MM.1S (cell line): ENCODE data around the gene CALR3.

ENCODE experiments used
- DNase-seq: peaks from one replicate; pipeline ENCODE4 v3.0.0-alpha.2; 2015
- H2AFZ ChIP-seq: fragments of 300-600 bp; sonication (generic); 2 replicates; pipeline ENCODE4 v1.6.0; 2016; ENCODE audit warnings: antibody characterized with exemption, low read length
- H3F3A ChIP-seq: fragments of 300-600 bp; sonication (generic); 2 replicates; pipeline ENCODE4 v1.6.1; 2016; ENCODE audit warnings: mild to moderate bottlenecking, antibody characterized with exemption, low read length, moderate library complexity, mixed read lengths; ENCODE audit not compliant: insufficient read depth
- H3K27ac ChIP-seq: fragments of 300-600 bp; sonication (generic); 2 replicates; pipeline ENCODE4 v1.5.1; 2016; ENCODE audit warnings: mild to moderate bottlenecking, low read length
- H3K27me3 ChIP-seq: fragments of 300-600 bp; sonication (generic); replicated peaks from 2 replicates; pipeline ENCODE4 v1.6.0; 2016; ENCODE audit warnings: low read length; ENCODE audit not compliant: insufficient read depth
- H3K36me3 ChIP-seq: fragments of 300-600 bp; sonication (generic); replicated peaks from 2 replicates; pipeline ENCODE4 v1.6.1; 2016; ENCODE audit warnings: mild to moderate bottlenecking, low read length, mixed read lengths; ENCODE audit not compliant: insufficient read depth
- H3K4me1 ChIP-seq: fragments of 300-600 bp; sonication (generic); 2 replicates; pipeline ENCODE4 v1.6.1; 2016; ENCODE audit warnings: low read length, mixed read lengths
- H3K4me2 ChIP-seq: fragments of 300-600 bp; sonication (generic); 2 replicates; pipeline ENCODE4 v1.6.0; 2016; ENCODE audit warnings: low read depth, low read length
- H3K4me3 ChIP-seq: fragments of 300-600 bp; sonication (generic); 2 replicates; pipeline ENCODE4 v1.5.1; 2016; ENCODE audit warnings: low read length, mixed read lengths
- H3K79me2 ChIP-seq: fragments of 300-600 bp; sonication (generic); 2 replicates; pipeline ENCODE4 v1.6.1; 2016; ENCODE audit warnings: mixed run types, low read length, mixed read lengths
- H3K9ac ChIP-seq: fragments of 300-600 bp; sonication (generic); 2 replicates; pipeline ENCODE4 v1.6.1; 2016; ENCODE audit warnings: low read length, mixed read lengths
- H3K9me2 ChIP-seq: fragments of 300-600 bp; sonication (generic); replicated peaks from 2 replicates; pipeline ENCODE4 v1.6.1; 2016; ENCODE audit warnings: mild to moderate bottlenecking, low read length, mixed read lengths; ENCODE audit not compliant: insufficient read depth
- H3K9me3 ChIP-seq: fragments of 300-600 bp; sonication (generic); replicated peaks from 2 replicates; pipeline ENCODE4 v1.6.1; 2016; ENCODE audit warnings: mild to moderate bottlenecking, low read length, mixed read lengths; ENCODE audit not compliant: insufficient read depth
- H4K20me1 ChIP-seq: fragments of 300-600 bp; sonication (generic); 2 replicates; pipeline ENCODE4 v1.6.1; 2016; ENCODE audit warnings: mild to moderate bottlenecking, low read length, moderate library complexity, mixed read lengths; ENCODE audit not compliant: insufficient read depth
- CTCF ChIP-seq: fragments of 300-600 bp; sonication (generic); IDR thresholded peaks from 2 replicates; pipeline ENCODE4 v1.5.1; 2016; ENCODE audit warnings: antibody characterized with exemption, low read length, mixed read lengths
- EZH2 ChIP-seq: fragments of 300-600 bp; sonication (generic); optimal IDR thresholded peaks from 2 replicates; pipeline ENCODE3; 2017; ENCODE audit warnings: low read depth, mild to moderate bottlenecking, antibody characterized with exemption, low read length, mixed read lengths
- EZH2phosphoT487 ChIP-seq: fragments of 300-600 bp; sonication (generic); IDR thresholded peaks from 2 replicates; pipeline ENCODE4 v1.6.1; 2018; ENCODE audit warnings: antibody characterized with exemption, low read length

Gene CALR3

GRCh38 chr19:16446108-16446723 is 49.8 kb downstream of the CALR3 start:
- Histone ChIP-seq H3K9ac (no peak overlapping the region), H3F3A (peaks cover 21% of the 10 kb centered on the region), H3K79me2 (peaks cover 95% of the 10 kb centered on the region), H2AFZ (no peak overlapping the region), H3K36me3 (no peaks in the 10 kb centered on the region), H3K4me1 (peaks cover 55% of the 10 kb centered on the region), H4K20me1 (no peaks in the 10 kb centered on the region), H3K4me2 (no peak overlapping the region; the same call in 1 of the 2 replicates), H3K9me2 (no peaks in the 10 kb centered on the region), H3K9me3 (no peaks in the 10 kb centered on the region), H3K27me3 (no peaks in the 10 kb centered on the region), H3K27ac (peak overlapping the region; percentile 80; the same call in 1 of the 2 replicates), H3K4me3 (no peak overlapping the region)
- no peak for TF ChIP-seq EZH2phosphoT487
- no peak for TF ChIP-seq CTCF
- DNase-seq = no peak

- H3K9ac ChIP-seq = peak overlapping the region; percentile 32; the same call in 1 of the 2 replicates
- peak; percentile 51 for DNase-seq
Measured at GRCh38 chr19:16445238-16446107, 50.5 kb downstream of the CALR3 start.

GRCh38 chr19:16444269-16444600 is 51.7 kb downstream of the CALR3 start:
- no peak overlapping the region for H2AFZ ChIP-seq
- no peak overlapping the region for H3K4me3 ChIP-seq
- no peak overlapping the region for H3K4me2 ChIP-seq
- TF ChIP-seq EZH2 (no peak), CTCF (no peak), EZH2phosphoT487 (no peak)
- no peaks in the 10 kb centered on the region for H4K20me1 ChIP-seq
- no peak for DNase-seq
- no peak overlapping the region for H3K9ac ChIP-seq
- no peaks in the 10 kb centered on the region for H3K9me2 ChIP-seq
- no peaks in the 10 kb centered on the region for H3K9me3 ChIP-seq
- peaks cover 84% of the 10 kb centered on the region for H3K79me2 ChIP-seq
- peaks cover 57% of the 10 kb centered on the region for H3K4me1 ChIP-seq
- H3K27ac ChIP-seq = peak overlapping the region; percentile 80; the same call in 1 of the 2 replicates
- H3F3A ChIP-seq = peaks cover 14% of the 10 kb centered on the region
- H3K36me3 ChIP-seq = no peaks in the 10 kb centered on the region
- H3K27me3 ChIP-seq = no peaks in the 10 kb centered on the region

More at GRCh38 chr19:16445238-16446107, 50.5 kb downstream of the CALR3 start:
- Histone ChIP-seq H4K20me1 (no peaks in the 10 kb centered on the region), H3K4me1 (peaks cover 55% of the 10 kb centered on the region), H3K9me3 (no peaks in the 10 kb centered on the region), H3K4me2 (peak overlapping the region; percentile 40; the same call in 1 of the 2 replicates), H2AFZ (no peak overlapping the region), H3K27me3 (no peaks in the 10 kb centered on the region), H3K36me3 (no peaks in the 10 kb centered on the region), H3K27ac (peak overlapping the region; percentile 80), H3K9me2 (no peaks in the 10 kb centered on the region), H3F3A (peaks cover 21% of the 10 kb centered on the region), H3K4me3 (no peak overlapping the region), H3K79me2 (peaks cover 93% of the 10 kb centered on the region)
- TF ChIP-seq EZH2phosphoT487 (no peak), EZH2 (no peak), CTCF (no peak)
